WI38 (cell line): ENCODE measurements around the gene FAM199X.
A peak's percentile ranks its signal among the peaks of the same experiment; 100 is the strongest.

Experiments
- H3K4me3 ChIP-seq: 2 replicates; pipeline ENCODE4 v1.5.1; 2011; ENCODE audit warnings: low read depth, mild to moderate bottlenecking, control low read depth, low read length
- CTCF ChIP-seq: IDR thresholded peaks from 2 replicates; pipeline ENCODE4 v1.5.1; 2012; ENCODE audit warnings: low read depth, mild to moderate bottlenecking, control low read depth, low read length

FAM199X gene

GRCh38 chrX:104165894-104166734 lies at the start of gene FAM199X:
FAM199X (plus strand) TSS chrX:104166453; CDS start chrX:104166786, 333 bp downstream.
- TF ChIP-seq CTCF = 0 out of 2 replicates have a peak, but pooled peaks have one; percentile 24
- peak within 1 kb of the TSS; percentile 74 for H3K4me3 ChIP-seq

- no peak overlapping the region for H3K4me3 ChIP-seq
- no peak for TF ChIP-seq CTCF
Observed at GRCh38 chrX:104117759-104118158, 48.5 kb upstream of the FAM199X start.

GRCh38 chrX:104118765-104119164 lies 47.5 kb upstream of the FAM199X start:
- TF ChIP-seq CTCF = no peak
- H3K4me3 ChIP-seq = no peak overlapping the region

- no peak overlapping the region for H3K4me3 ChIP-seq
Observed at GRCh38 chrX:104122829-104123228, 43.4 kb upstream of the FAM199X start.

GRCh38 chrX:104126856-104127255 lies 39.4 kb upstream of the FAM199X start:
- no peak for TF ChIP-seq CTCF
- no peak overlapping the region for H3K4me3 ChIP-seq

More at GRCh38 chrX:104122829-104123228, 43.4 kb upstream of the FAM199X start:
- no peak for TF ChIP-seq CTCF

- no peak for TF ChIP-seq CTCF
- no peak overlapping the region for H3K4me3 ChIP-seq
Observed at GRCh38 chrX:104130808-104131207, 35.4 kb upstream of the FAM199X start.

GRCh38 chrX:104134583-104135261 lies 31.5 kb upstream of the FAM199X start:
- H3K4me3 ChIP-seq = no peak overlapping the region
- no peak for TF ChIP-seq CTCF
